GM23338 (cell line): ENCODE results near the gene SLC34A3. TPM values are rescaled to one million over a fixed set of nuclear protein-coding genes. Genes with fewer than 3 reads are reported as not detected.

Experiments used
- ATAC-seq: fragments of 200-7000 bp; cut with Tn5 transposase; 3 replicates; pipeline ENCODE4 v1.9.1; 2020
- DNase-seq: peaks from one replicate; pipeline ENCODE4 v3.0.0-alpha.2; 2015; ENCODE audit warnings: low spot score
- H2AFZ ChIP-seq: fragments of 200-600 bp; sonication (generic); 2 replicates; pipeline ENCODE4 v1.8.0; 2016; ENCODE audit warnings: antibody characterized with exemption, mild to moderate bottlenecking, moderate library complexity
- H3F3A ChIP-seq: fragments of 200-600 bp; sonication (generic); replicated peaks from 2 replicates; pipeline ENCODE4 v1.8.0; 2017; ENCODE audit warnings: antibody characterized with exemption, mixed run types, low read depth
- H3K27ac ChIP-seq: fragments of 200-600 bp; sonication (generic); 2 replicates; pipeline ENCODE4 v1.6.1; 2016; ENCODE audit warnings: low read depth
- H3K27me3 ChIP-seq: fragments of 200-600 bp; sonication (generic); 2 replicates; pipeline ENCODE4 v1.8.0; 2016; ENCODE audit warnings: mild to moderate bottlenecking, mixed run types, moderate library complexity; ENCODE audit not compliant: insufficient read depth
- H3K36me3 ChIP-seq: fragments of 200-600 bp; sonication (generic); 2 replicates; pipeline ENCODE4 v1.8.0; 2016; ENCODE audit warnings: mild to moderate bottlenecking; ENCODE audit not compliant: insufficient read depth
- H3K4me1 ChIP-seq: fragments of 200-600 bp; sonication (generic); 2 replicates; pipeline ENCODE4 v1.8.0; 2016; ENCODE audit warnings: mild to moderate bottlenecking, moderate library complexity; ENCODE audit not compliant: insufficient read depth
- H3K4me2 ChIP-seq: fragments of 200-600 bp; sonication (generic); 2 replicates; pipeline ENCODE4 v1.7.1; 2017; ENCODE audit warnings: mixed run types
- H3K4me3 ChIP-seq: fragments of 200-600 bp; sonication (generic); 2 replicates; pipeline ENCODE4 v1.6.1; 2016; ENCODE audit warnings: mixed run types
- H3K79me2 ChIP-seq: fragments of 200-600 bp; sonication (generic); replicated peaks from 2 replicates; pipeline ENCODE4 v1.8.0; 2017; ENCODE audit warnings: mild to moderate bottlenecking; ENCODE audit not compliant: insufficient read depth
- H3K9me2 ChIP-seq: fragments of 200-600 bp; sonication (generic); 2 replicates; pipeline ENCODE4 v1.8.0; 2017; ENCODE audit not compliant: insufficient read depth
- H4K20me1 ChIP-seq: fragments of 200-600 bp; sonication (generic); replicated peaks from 2 replicates; pipeline ENCODE4 v1.8.0; 2017; ENCODE audit warnings: mild to moderate bottlenecking; ENCODE audit not compliant: insufficient read depth
- H3K27ac Mint-ChIP-seq: 2 replicates; pipeline ENCODE4 v1.8.0; 2020; ENCODE audit warnings: inconsistent platforms, mild to moderate bottlenecking, moderate library complexity, mixed read lengths
- H3K27me3 Mint-ChIP-seq: 3 replicates; pipeline ENCODE4 v1.8.0; 2022; ENCODE audit warnings: low read depth, mild to moderate bottlenecking, moderate library complexity, mixed read lengths, inconsistent platforms; ENCODE audit not compliant: insufficient read depth, poor library complexity
- H3K36me3 Mint-ChIP-seq: 3 replicates; pipeline ENCODE4 v1.8.0; 2021; ENCODE audit warnings: low read depth, mild to moderate bottlenecking, inconsistent platforms, moderate library complexity, mixed read lengths
- H3K4me1 Mint-ChIP-seq: 3 replicates; pipeline ENCODE4 v1.8.0; 2020; ENCODE audit warnings: mild to moderate bottlenecking, inconsistent platforms, mixed read lengths
- H3K4me3 Mint-ChIP-seq: 3 replicates; pipeline ENCODE4 v1.8.0; 2021; ENCODE audit warnings: moderate library complexity, mild to moderate bottlenecking, inconsistent platforms, mixed read lengths
- H3K9me3 Mint-ChIP-seq: 3 replicates; pipeline ENCODE4 v1.8.0; 2020; ENCODE audit warnings: moderate library complexity, mild to moderate bottlenecking, inconsistent platforms, mixed read lengths
- CTCF ChIP-seq, 2 experiments: fragments of 200-600 bp in 1 of 2; sonication (generic) in 1 of 2; conservative IDR thresholded peaks; 2 replicates each; pipeline versions ENCODE4 v1.5.1 to v1.6.1; 2016 to 2017; ENCODE audit warnings: antibody characterized with exemption in 2 of 2, low read depth in 2 of 2, mild to moderate bottlenecking in 2 of 2, moderate library complexity in 1 of 2
- JUNB ChIP-seq: IDR thresholded peaks from one replicate; pipeline ENCODE4 v1.6.1; 2016; ENCODE audit warnings: antibody characterized with exemption; ENCODE audit not compliant: unreplicated experiment
- POLR2AphosphoS5 ChIP-seq: IDR thresholded peaks from 2 replicates; pipeline ENCODE4 v1.6.1; 2016; ENCODE audit warnings: antibody characterized with exemption, low read depth
- REST ChIP-seq: IDR thresholded peaks from one replicate; pipeline ENCODE4 v1.6.1; 2018; ENCODE audit warnings: antibody characterized with exemption; ENCODE audit not compliant: unreplicated experiment
- STAT1 ChIP-seq: IDR thresholded peaks from one replicate; pipeline ENCODE4 v1.6.1; 2016; ENCODE audit warnings: antibody characterized with exemption; ENCODE audit not compliant: unreplicated experiment
- polyA plus RNA-seq: library from polyadenylated mRNA; unstranded; fragments of >200 nt; fragmentation: Nextera tagmentation; extraction: Ambion mirVana; gene quantifications from 2 replicates; pipeline ENCODE4 v1.2.1, GENCODE V29; 2016
- total RNA-seq: library from RNA; depleted of rRNA; stranded (reverse); fragments of >200 nt; shearing (Covaris generic); gene quantifications from 2 replicates; pipeline ENCODE4 v1.2.3, GENCODE V29; 2014
- TF ChIP-seq, protein P1 (sequence below): IDR thresholded peaks from 2 replicates; pipeline ENCODE4 v1.6.1; 2016; ENCODE audit warnings: antibody characterized with exemption

The SLC34A3 gene
- total and polyA plus RNA-seq, 2 experiments from 2014 or later: not detected

DNA sequence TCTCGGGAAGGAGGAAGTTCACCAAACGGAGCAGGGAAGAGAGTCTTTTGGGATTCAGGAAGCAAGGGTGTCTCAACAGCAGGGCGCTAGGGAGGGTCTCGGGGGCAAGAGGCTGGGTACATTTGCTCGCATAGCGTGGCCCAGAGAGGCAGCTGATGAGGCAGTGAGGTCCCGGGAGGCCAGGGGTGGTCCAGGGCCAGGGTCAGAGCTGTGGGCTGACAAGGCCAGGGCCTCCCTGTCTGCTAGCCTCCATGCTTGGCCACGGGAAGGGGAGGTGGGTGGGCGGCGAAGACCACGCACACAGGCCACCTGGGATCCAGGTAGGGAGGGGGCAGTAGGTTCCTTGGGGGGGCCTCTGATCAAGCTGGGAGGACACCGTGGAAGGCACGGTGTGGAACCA, 19.2 kb upstream of the SLC34A3 start:
- H3K27me3 Mint-ChIP-seq: peaks cover 5% of the 10 kb centered on the region
- no peaks in the 10 kb centered on the region for H3K27me3 ChIP-seq
- no peak overlapping the region for H3K4me3 Mint-ChIP-seq
- H3K27ac ChIP-seq: no peak overlapping the region
- H3K79me2 ChIP-seq: peaks cover 3% of the 10 kb centered on the region
- H3K9me3 Mint-ChIP-seq: no peaks in the 10 kb centered on the region; the same call in 2 of the 3 replicates
- no peak overlapping the region for H3K4me2 ChIP-seq
- peaks cover 32% of the 10 kb centered on the region for H3K36me3 Mint-ChIP-seq
- TF ChIP-seq REST (no peak), POLR2AphosphoS5 (no peak), CTCF (conservative IDR thresholded peaks at IDR 0.05; ENCODE audit: low read depth in 2 of 2) (no peak), JUNB (no peak)
- TF ChIP-seq, protein P1, sequence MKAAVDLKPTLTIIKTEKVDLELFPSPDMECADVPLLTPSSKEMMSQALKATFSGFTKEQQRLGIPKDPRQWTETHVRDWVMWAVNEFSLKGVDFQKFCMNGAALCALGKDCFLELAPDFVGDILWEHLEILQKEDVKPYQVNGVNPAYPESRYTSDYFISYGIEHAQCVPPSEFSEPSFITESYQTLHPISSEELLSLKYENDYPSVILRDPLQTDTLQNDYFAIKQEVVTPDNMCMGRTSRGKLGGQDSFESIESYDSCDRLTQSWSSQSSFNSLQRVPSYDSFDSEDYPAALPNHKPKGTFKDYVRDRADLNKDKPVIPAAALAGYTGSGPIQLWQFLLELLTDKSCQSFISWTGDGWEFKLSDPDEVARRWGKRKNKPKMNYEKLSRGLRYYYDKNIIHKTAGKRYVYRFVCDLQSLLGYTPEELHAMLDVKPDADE: no peak
- no peak for ATAC-seq
- no peak overlapping the region for H3K4me3 ChIP-seq
- H3K9me2 ChIP-seq: no peaks in the 10 kb centered on the region
- peaks cover 4% of the 10 kb centered on the region; the same call in 1 of the 2 replicates for H3K4me1 ChIP-seq
- H2AFZ ChIP-seq: no peak overlapping the region
- no peak for DNase-seq
- peaks cover 3% of the 10 kb centered on the region; the same call in 1 of the 2 replicates for H4K20me1 ChIP-seq
- H3F3A ChIP-seq: peaks cover 4% of the 10 kb centered on the region; the same call in 1 of the 2 replicates
- H3K27ac Mint-ChIP-seq: no peak overlapping the region
- H3K4me1 Mint-ChIP-seq: peaks cover 10% of the 10 kb centered on the region
- no peaks in the 10 kb centered on the region for H3K36me3 ChIP-seq

DNA sequence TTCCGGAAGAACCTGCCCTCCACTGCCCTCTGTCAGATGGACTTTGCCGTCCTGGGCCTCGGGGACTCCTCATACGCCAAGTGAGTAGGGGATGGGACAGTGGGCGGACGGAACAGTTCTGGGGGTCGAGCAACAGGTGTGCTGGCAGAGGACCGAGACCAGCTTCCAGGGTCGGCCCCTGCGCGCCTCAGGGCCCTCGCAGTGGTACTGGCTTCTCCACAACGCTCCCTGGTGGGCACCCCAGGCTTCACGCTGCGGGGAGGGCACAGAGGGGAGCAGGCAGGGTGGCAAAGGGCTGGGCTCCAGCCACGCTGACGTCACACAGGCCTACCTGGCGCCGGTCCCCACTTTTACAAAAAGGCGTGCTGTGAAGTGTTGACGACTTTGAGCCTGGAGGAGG, 18.2 kb upstream of the SLC34A3 start:
- Histone ChIP-seq H3F3A (0 out of 2 replicates have a peak, but pooled peaks cover under 1% of the 10 kb centered on the region), H4K20me1 (no peaks in the 10 kb centered on the region; the same call in 1 of the 2 replicates), H3K79me2 (no peaks in the 10 kb centered on the region), H3K4me2 (no peak overlapping the region), H3K4me3 (no peak overlapping the region), H3K36me3 (no peaks in the 10 kb centered on the region), H2AFZ (no peak overlapping the region), H3K27me3 (no peaks in the 10 kb centered on the region), H3K4me1 (no peaks in the 10 kb centered on the region), H3K27ac (no peak overlapping the region), H3K9me2 (no peaks in the 10 kb centered on the region)
- Mint-ChIP-seq H3K27ac (no peak overlapping the region), H3K4me3 (no peak overlapping the region), H3K9me3 (no peaks in the 10 kb centered on the region; the same call in 2 of the 3 replicates), H3K36me3 (peaks cover 22% of the 10 kb centered on the region), H3K27me3 (peaks cover 2% of the 10 kb centered on the region), H3K4me1 (peaks cover 6% of the 10 kb centered on the region)
- ATAC-seq (no peak), DNase-seq (no peak)
- no peak for TF ChIP-seq STAT1
- TF ChIP-seq CTCF (conservative IDR thresholded peaks at IDR 0.05; ENCODE audit: low read depth in 2 of 2): peak in 1 of 2 experiments; percentile 45; a peak in 2 of 4 replicates
- no peak for TF ChIP-seq REST
